Small intestine (tissue), 7 donors: ENCODE results near the gene LDLRAD3. TPM values are rescaled to one million over a fixed set of nuclear protein-coding genes. Genes with fewer than 3 reads are reported as not detected.

ENCODE experiments used
- DNase-seq, 2 donors: peaks; one replicate each; pipeline versions ENCODE4 v3.0.0 to v3.0.0-alpha.2; 2013
- FAIRE-seq: peaks from 2 replicates; lab custom pipeline; 2012; peaks lifted over from hg19 to GRCh38; lab: Jason Lieb, UNC
- H3K27ac ChIP-seq, 3 donors: one replicate each; pipeline ENCODE4 v1.5.1; 2013; ENCODE audit warnings: low read length in 2 of 3, mild to moderate bottlenecking in 2 of 3, control low read depth in 1 of 3, inconsistent platforms in 1 of 3, low read depth in 1 of 3, moderate library complexity in 1 of 3
- H3K27me3 ChIP-seq, 3 donors: one replicate each; pipeline ENCODE4 v1.6.1; 2013; ENCODE audit warnings: low read length in 3 of 3, inconsistent platforms in 1 of 3; ENCODE audit not compliant: control insufficient read depth in 3 of 3, insufficient read depth in 3 of 3
- H3K36me3 ChIP-seq, 3 donors: one replicate each; pipeline ENCODE4 v1.6.1; 2013; ENCODE audit warnings: low read length in 3 of 3, inconsistent platforms in 1 of 3, low read depth in 1 of 3, mild to moderate bottlenecking in 1 of 3, moderate library complexity in 1 of 3; ENCODE audit not compliant: control insufficient read depth in 3 of 3, insufficient read depth in 2 of 3
- H3K4me1 ChIP-seq, 3 donors: one replicate each; pipeline ENCODE4 v1.6.1; 2013; ENCODE audit warnings: low read length in 2 of 3, inconsistent platforms in 1 of 3, low read depth in 1 of 3, mild to moderate bottlenecking in 1 of 3, moderate library complexity in 1 of 3; ENCODE audit not compliant: control insufficient read depth in 3 of 3, insufficient read depth in 2 of 3
- H3K4me3 ChIP-seq, 3 donors: one replicate each; pipeline ENCODE4 v1.5.1; 2013; ENCODE audit warnings: low read length in 3 of 3, control low read depth in 1 of 3, inconsistent platforms in 1 of 3, low read depth in 1 of 3, mild to moderate bottlenecking in 1 of 3, moderate library complexity in 1 of 3
- H3K9me3 ChIP-seq, 2 donors: one replicate each; pipeline ENCODE4 v1.6.1; 2013; ENCODE audit warnings: low read depth in 1 of 2, low read length in 1 of 2; ENCODE audit not compliant: control insufficient read depth in 2 of 2, insufficient read depth in 1 of 2
- WGBS, 3 donors: extraction: QIAGEN DNeasy Blood & Tissue Kit; methylation state at CpG; one replicate each; pipeline ENCODE4 v1.1.7; 2013; 5-methylcytosine and 5-hydroxymethylcytosine counted together
- polyA plus RNA-seq, 4 donors: library from polyadenylated mRNA; stranded (reverse) in 3 of 4; unstranded in 1 of 4; fragments of 200-250 nt in 3 of 4; fragments of 120-200 nt in 1 of 4; gene quantifications; one replicate each; pipeline versions ENCODE4 v1.2.1 to v1.2.3, GENCODE V29; 2013
- donor health status: healthy with polysubstance abuse.
- donor health status: control.
- donor health status: control.
- donor health status: Bipolar disorder and iron deficiency.
- donor health status: healthy.

The LDLRAD3 gene
- polyA plus RNA-seq, 4 donors = 0.22 to 6.9 (median 3.5) TPM

DNA sequence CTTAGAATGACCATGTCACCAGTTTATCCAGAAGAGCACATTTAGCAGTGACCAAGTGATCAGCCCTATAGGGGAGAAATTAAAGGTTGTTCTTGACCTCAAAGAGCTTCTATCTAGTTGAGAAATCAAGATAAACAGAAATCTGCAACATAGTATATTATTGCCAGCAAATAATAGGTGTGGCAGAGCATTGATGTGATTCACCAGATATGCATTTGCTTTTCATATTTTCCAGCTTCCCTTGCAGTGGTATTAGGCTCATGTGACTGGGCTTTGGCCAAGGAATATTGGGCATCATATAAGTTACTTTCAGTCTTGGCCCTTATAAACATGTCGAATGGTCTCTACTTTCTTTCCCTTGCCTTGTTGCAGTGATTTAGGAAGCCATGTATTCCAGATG is 310.9 kb downstream of the LDLRAD3 start:
- no peak for FAIRE-seq
- H3K4me3 ChIP-seq = no peak overlapping the region
- WGBS, 3 donors = 62 to 86% (median 73%) methylated on average over 1 of the region's 1 CpG
- peaks cover 0 to 5% (median 0%) of the 10 kb centered on the region in 3 donors for H3K4me1 ChIP-seq
- H3K27ac ChIP-seq = no peak overlapping the region
- peaks cover 0 to 9% (median 0%) of the 10 kb centered on the region in 3 donors for H3K27me3 ChIP-seq
- no peaks in the 10 kb centered on the region for H3K36me3 ChIP-seq
- DNase-seq = peak in 1 of 2 donors; percentile 14
- peaks cover 0 to 12% of the 10 kb centered on the region in 2 donors for H3K9me3 ChIP-seq

GRCh38 chr11:36257351-36257750 is 313.5 kb downstream of the LDLRAD3 start:
- H3K4me1 ChIP-seq = peaks cover 0 to 5% (median 0%) of the 10 kb centered on the region in 3 donors
- peaks cover 0 to 9% (median 0%) of the 10 kb centered on the region in 3 donors for H3K27me3 ChIP-seq
- H3K9me3 ChIP-seq = peaks cover 0 to 6% of the 10 kb centered on the region in 2 donors
- H3K27ac ChIP-seq = no peak overlapping the region
- no peak overlapping the region for H3K4me3 ChIP-seq
- H3K36me3 ChIP-seq = no peaks in the 10 kb centered on the region
- WGBS, 3 donors = 55 to 67% (median 55%) methylated on average over 5 of the region's 5 CpGs
- FAIRE-seq (no peak), DNase-seq (no peak)

GRCh38 chr11:36258730-36259360 is 315.0 kb downstream of the LDLRAD3 start:
- H3K9me3 ChIP-seq = peaks cover 0 to 6% of the 10 kb centered on the region in 2 donors
- FAIRE-seq = no peak
- H3K36me3 ChIP-seq = no peaks in the 10 kb centered on the region
- no peak overlapping the region for H3K27ac ChIP-seq
- 31 to 40% (median 36%) methylated on average over 12 of the region's 12 CpGs for WGBS, 3 donors
- H3K4me1 ChIP-seq = peaks cover 0 to 5% (median 0%) of the 10 kb centered on the region in 3 donors
- DNase-seq = peak; percentile 39 to 73
- peaks cover 0 to 9% (median 0%) of the 10 kb centered on the region in 3 donors for H3K27me3 ChIP-seq
- H3K4me3 ChIP-seq = no peak overlapping the region

DNA sequence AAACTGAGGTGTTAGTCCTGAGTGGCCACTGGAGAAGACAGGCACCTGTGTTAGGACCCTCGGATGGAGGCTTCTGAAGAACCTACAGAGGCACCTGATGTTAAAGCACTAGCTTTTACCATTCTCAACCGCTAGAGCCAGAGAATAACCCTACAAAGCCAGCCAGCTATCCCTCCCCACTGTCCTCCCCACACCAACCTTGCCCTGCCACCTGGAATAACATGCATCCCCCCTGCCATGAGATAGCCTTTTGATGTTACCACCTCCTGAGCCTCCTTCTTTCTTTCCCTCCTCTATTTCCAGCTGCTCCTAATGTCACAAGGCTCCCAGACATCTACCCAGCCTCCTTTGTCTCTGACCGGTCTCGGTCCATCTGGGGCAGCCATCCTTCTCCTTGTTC is 317.2 kb downstream of the LDLRAD3 start:
- no peak for FAIRE-seq
- Histone ChIP-seq H3K36me3 (no peaks in the 10 kb centered on the region), H3K4me3 (no peak overlapping the region), H3K9me3 (peaks cover 0 to 5% of the 10 kb centered on the region in 2 donors), H3K27ac (no peak overlapping the region), H3K27me3 (peaks cover 0 to 9% (median 0%) of the 10 kb centered on the region in 3 donors), H3K4me1 (peaks cover 0 to 5% (median 0%) of the 10 kb centered on the region in 3 donors)
- WGBS, 3 donors = 73 to 86% (median 83%) methylated on average over 4 of the region's 4 CpGs
- DNase-seq = no peak

DNA sequence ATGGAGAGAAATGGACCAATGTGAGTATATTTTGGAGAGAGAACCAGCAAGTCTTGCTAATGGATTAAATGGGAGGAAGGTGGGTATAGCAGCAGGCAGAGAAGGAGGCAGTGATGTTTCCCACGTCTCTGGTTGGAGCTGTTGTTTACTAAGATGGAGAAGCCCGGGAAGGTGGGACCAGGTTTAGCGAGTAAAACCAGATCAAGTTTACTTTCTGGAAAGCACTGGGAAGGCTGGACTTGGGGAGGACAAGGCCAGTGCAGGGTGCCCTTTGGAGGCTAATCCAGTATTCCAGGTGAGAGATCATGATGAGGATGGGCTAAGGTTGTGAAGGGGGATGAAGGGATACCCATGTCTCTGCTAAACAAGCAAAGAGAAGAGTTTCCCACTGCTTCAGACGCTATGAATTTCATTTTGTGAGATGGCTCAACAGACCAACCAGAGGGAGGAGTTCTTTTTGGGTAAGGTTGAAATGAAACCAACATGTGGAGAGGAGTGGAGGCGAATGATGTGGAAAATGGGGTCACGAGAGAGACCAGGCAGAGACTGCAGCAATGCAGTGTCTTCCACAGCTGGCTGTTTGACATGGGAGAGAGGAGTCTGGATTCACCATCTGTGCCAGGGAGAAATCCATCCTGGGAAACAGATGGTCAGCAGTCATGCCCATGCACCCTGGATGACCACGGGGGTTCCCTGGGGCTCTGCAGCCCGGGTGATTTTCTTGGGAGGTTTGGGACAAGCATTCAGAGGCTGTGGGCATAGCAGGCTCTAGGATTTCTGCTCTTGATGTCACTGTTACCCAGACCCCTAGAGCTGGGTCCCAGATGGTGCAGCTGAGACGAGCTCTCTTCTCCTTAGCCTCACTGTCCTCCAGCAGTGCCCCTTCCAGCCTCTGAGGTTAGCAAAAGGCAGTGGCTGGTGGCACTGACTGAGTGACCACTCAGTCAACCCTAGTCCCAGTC is 320.4 kb downstream of the LDLRAD3 start:
- peaks cover 0 to 2% (median 0%) of the 10 kb centered on the region in 3 donors for H3K36me3 ChIP-seq
- 59 to 70% (median 67%) methylated on average over 9 of the region's 9 CpGs for WGBS, 3 donors
- no peaks in the 10 kb centered on the region for H3K4me1 ChIP-seq
- H3K27ac ChIP-seq = no peak overlapping the region
- H3K4me3 ChIP-seq = no peak overlapping the region
- H3K9me3 ChIP-seq = no peaks in the 10 kb centered on the region
- H3K27me3 ChIP-seq = no peaks in the 10 kb centered on the region
- DNase-seq (no peak), FAIRE-seq (no peak)

GRCh38 chr11:36264973-36265344 is 321.1 kb downstream of the LDLRAD3 start:
- FAIRE-seq = no peak

DNA sequence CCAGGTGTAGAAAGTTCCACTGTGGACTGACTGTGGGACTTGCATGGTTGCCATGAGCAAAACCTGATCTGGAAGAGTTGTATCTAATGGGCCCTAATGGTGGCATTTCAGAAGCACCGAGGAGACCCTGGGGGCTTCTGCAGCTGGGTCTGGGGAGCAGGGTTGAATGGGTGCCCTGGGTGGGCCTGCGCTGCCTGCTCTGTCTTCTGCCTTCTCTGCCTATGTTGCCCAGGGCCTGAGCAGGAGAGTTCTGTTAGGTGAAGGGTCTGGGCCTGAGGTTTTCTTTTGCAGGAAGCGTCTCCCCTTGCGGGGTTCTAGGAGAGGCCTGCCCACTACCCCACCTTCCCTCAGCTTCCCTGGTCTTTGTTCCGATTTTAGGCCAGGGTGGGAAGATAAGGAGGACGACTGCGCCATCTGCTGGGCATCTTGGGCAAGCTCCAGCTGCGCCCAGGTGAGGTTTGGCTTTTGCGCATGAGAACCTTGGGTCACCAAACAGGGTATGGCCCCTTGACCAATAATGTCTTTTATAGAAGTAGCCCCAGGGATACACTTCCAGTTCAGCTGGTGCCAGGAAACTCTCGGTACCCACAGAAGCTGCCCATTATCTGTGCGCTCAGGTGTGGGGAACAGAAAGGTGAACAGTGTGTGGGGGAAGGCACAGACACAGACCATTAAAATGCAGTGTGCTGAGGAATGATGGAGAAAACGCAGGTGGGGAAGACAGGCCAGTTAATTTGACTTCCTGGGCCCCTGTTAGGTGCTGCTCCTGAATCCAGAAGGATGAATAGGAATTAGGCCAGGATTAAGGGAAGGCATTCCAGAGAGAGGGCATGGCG is 322.1 kb downstream of the LDLRAD3 start:
- DNase-seq = peak; percentile 51 to 60
- WGBS, 3 donors = 29 to 34% (median 30%) methylated on average over 11 to 13 of the region's 13 CpGs
- Histone ChIP-seq H3K27ac (no peak overlapping the region), H3K36me3 (peaks cover 0 to 12% (median 2%) of the 10 kb centered on the region in 3 donors), H3K4me3 (no peak overlapping the region), H3K27me3 (no peaks in the 10 kb centered on the region), H3K4me1 (no peaks in the 10 kb centered on the region), H3K9me3 (no peaks in the 10 kb centered on the region)
- no peak for FAIRE-seq

More at GRCh38 chr11:36264973-36265344, 321.1 kb downstream of the LDLRAD3 start:
- DNase-seq = no peak
- no peak overlapping the region for H3K27ac ChIP-seq
- 73 to 86% (median 81%) methylated on average over 5 of the region's 5 CpGs for WGBS, 3 donors
- no peak overlapping the region for H3K4me3 ChIP-seq
- H3K36me3 ChIP-seq = peaks cover 0 to 2% (median 0%) of the 10 kb centered on the region in 3 donors
- H3K4me1 ChIP-seq = no peaks in the 10 kb centered on the region
- H3K9me3 ChIP-seq = no peaks in the 10 kb centered on the region
- H3K27me3 ChIP-seq = no peaks in the 10 kb centered on the region

DNA sequence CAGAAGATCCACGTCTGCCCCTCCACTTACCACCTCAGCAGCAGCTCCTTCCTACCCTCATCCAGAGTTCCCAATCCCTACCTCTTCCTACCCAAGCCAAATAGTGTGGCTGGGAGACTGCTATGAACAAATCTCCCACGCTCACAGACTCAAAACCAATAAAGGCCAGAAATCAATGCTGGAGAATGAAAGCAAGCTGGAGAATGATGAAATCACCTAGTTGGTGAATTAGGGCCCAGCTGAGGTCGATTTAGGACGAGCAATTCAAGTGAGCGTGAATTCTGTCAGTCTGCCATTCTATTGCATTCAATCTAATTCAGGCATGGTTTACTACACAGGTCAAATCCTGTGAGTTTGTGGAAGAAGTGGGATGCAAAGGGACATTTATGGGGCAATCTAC is 322.9 kb downstream of the LDLRAD3 start:
- no peak for DNase-seq
- Histone ChIP-seq H3K9me3 (no peaks in the 10 kb centered on the region), H3K4me3 (no peak overlapping the region), H3K27ac (no peak overlapping the region), H3K36me3 (peaks cover 0 to 20% (median 2%) of the 10 kb centered on the region in 3 donors), H3K4me1 (no peaks in the 10 kb centered on the region), H3K27me3 (no peaks in the 10 kb centered on the region)
- FAIRE-seq = no peak
- 60 to 67% (median 66%) methylated on average over 5 of the region's 5 CpGs for WGBS, 3 donors
